HG03378 (cell line): ENCODE measurements around the gene UROS.

ENCODE experiments used
- ATAC-seq: cut with Tn5 transposase; IDR thresholded peaks from one replicate; pipeline ENCODE4 v1.9.1; 2021; ENCODE audit warnings: mild to moderate bottlenecking, moderate library complexity; ENCODE audit not compliant: unreplicated experiment

UROS gene

DNA sequence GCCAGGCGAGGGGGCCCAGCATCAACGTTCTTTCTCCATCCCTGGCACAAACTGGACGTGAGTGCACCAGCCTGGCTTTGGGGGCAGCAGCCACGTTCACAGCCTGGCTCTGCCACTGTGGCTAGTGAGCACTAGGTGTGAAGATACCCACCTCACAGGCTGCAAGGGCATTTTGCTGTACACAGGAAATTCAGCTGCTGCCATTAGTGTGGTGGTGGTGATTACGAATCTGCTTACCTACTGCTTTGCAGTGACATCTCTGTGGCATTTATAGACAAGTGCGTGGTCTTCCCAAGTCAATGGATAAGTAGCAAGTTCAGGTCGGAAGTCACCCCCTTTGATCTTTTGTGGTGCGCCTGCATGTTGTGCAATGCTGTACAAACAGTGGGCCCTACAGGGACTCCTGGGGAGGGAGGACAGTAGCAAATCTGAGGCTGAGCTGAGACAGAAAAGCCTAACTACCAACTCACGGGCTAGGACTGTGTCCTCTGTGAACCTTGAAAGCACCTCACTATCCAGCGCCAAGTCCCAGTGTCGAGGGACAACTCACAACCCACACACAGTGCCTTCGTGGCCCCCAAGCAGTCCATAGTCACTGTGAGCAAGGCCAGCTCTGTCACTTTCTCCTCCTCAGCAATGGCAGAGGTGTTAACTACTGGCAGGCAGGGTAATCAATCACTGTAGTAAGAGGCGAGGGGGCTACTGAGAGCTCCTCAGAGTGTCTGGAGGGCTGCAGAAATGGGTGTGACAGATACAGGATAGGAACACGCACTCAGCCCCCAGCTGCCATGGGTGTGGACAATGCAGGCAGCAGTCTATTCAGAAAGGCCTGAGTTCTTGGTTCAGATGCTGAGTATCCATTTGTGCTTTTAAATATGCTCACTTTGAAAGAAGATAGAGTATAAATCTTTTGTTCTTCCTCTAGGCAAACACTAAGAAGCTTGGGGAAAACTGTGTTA lies 30.4 kb downstream of the UROS start:
- ATAC-seq = no peak

DNA sequence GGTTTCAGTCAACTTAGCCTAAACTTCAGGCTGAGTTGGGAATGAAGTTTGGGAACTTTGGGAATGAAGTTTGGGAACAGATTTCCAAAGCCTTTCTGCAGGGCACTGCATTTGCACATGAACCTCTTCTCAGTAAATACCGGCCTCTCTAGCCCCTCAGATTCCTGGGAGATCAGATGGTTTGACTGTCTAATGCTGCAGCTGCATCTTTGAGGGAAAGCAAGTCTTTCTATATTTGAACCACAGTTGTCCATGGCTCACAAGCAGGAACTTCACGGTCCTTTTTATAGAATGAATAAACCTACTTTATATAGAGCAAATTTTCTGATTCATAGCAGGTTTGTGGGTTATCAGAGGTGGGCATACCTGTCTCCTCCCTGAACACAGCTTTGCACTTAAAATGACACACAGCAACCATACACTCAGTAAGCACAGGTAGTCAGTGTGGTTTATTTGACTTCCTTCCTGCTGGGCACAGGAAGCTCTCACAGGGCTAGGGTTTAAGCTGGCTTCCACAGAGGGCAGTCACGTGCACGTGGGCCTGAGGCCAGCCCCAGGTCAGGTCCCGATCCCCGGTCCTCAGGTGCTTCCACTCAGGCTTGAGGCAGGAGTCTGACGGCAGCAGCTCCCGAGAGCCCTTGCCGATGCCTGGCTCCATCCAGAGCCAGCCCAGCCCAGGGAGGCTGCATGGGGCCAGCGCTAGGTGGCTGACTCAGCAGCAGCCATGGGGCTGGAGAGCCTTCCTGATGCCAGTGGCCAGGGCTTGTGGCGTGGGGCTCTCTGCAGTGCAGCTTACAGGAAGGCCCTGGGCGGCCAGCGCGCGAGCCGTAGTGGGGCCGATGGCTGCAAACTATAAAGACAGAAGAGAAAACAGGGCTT lies 34.7 kb downstream of the UROS start:
- no peak for ATAC-seq

DNA sequence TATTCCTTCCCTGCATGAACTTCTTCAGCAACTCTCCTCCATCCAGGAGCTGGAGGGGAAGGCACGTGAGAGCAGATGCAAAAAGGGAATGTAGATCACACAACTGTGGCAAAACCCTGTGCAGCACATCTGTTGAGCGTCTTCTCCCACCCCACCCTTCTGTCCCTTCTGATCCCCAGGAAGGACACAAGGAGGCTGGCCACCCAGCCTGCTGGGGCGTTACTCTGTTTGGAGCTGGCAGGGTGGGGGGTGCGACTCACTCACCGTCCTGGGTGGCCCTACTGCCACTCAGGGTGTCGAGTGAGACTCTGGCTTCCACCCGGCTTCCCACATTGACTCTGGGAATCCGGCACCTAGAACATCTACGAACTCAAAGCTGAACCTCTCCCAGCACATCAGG lies 37.3 kb downstream of the UROS start:
- no peak for ATAC-seq

DNA sequence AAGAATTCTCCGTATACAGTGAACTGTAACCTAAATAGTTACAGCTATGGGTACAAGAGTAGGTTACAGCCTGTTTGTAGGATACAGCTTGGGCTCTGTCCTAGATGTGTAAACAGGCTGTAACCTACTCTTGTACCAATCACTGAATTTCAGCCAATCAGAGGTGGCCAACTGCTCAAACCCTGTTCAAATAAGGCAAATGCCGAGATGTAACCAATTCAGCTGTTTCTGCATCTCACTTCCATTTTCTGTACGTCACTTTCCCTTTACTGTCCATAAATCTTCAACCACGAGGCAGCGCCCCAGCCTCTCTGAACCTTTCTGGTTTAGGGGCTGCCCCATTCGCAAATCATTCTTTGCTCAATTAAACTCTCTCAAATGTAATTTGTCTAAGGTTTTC lies 39.1 kb downstream of the UROS start:
- peak; percentile 84 for ATAC-seq

DNA sequence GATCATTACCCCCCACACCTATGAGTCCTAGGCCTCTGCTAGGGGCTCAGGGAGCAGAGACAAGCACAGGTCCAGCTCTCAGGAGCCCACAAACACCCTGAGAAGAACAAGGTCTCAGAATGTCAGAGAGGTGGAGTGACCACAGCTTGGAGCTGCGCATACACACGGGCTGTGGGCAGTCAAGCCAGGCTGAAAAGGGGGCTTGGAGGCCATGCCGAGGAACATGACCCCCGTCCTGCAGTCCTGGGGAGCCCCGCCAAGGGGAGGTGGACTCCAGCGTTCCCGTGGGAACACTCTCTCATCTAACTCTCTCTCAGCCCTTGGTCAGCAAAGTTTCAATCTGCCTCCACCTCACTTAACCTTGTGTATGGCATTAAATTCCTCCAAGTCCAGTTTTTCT lies 39.6 kb downstream of the UROS start:
- ATAC-seq = no peak

DNA sequence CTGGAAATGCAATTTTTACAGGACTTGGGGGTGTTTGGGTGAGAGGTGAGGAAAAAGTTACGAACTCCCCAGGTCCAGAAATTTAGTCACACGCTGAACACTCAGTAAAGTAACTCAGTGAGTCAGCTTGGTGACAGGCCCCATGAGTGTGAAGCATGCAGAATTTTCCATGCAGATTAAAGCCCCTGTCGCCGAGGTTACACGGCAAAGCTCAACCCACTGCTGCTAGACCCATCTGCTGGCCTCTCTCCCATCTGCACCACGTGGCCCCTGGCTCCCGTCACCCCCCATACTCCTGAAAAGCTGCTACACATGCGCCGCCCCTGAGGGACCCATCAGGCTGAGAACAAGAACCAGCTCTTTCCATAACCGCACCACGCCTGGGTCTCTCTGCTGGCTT lies 40.4 kb downstream of the UROS start:
- ATAC-seq = no peak

DNA sequence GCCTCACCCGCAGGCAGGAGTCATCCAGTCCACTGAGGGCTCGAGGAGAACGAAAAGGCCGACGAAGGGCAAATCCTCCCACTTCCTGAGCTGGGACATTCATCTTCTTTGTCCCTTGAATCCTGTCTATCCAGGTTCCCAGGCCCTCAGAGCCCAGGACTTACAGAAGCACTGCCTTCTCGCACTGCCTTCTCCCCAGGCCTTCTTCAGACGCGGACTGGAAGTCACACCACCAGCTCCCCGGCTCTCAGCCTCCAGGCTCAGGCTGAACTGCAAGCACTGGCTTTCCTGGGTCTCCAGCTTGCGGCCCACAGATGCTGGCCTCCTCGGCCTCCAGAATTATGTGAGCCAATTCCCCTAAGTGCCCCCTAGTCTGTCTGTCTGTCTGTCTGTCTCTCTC lies 41.0 kb downstream of the UROS start:
- ATAC-seq = no peak

DNA sequence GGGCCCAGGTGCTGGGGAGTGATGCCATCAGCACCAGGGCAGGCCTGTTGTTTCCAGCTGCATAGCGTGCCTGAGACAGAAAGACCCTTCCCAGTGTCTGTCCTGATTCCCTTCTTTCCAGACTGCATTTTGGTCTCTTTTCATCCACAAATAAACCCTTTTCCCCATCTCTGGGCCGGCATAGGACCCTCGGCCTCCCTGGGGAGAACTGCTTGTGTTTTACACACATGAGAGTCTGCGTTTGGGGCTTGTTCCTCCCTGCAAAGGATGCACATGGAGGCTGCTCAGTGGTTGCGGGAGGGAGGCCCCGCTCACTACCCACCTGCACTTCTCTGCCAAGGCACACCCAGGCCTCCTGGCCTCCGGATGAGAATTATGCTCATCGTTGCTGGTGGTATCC lies 41.7 kb downstream of the UROS start:
- no peak for ATAC-seq

DNA sequence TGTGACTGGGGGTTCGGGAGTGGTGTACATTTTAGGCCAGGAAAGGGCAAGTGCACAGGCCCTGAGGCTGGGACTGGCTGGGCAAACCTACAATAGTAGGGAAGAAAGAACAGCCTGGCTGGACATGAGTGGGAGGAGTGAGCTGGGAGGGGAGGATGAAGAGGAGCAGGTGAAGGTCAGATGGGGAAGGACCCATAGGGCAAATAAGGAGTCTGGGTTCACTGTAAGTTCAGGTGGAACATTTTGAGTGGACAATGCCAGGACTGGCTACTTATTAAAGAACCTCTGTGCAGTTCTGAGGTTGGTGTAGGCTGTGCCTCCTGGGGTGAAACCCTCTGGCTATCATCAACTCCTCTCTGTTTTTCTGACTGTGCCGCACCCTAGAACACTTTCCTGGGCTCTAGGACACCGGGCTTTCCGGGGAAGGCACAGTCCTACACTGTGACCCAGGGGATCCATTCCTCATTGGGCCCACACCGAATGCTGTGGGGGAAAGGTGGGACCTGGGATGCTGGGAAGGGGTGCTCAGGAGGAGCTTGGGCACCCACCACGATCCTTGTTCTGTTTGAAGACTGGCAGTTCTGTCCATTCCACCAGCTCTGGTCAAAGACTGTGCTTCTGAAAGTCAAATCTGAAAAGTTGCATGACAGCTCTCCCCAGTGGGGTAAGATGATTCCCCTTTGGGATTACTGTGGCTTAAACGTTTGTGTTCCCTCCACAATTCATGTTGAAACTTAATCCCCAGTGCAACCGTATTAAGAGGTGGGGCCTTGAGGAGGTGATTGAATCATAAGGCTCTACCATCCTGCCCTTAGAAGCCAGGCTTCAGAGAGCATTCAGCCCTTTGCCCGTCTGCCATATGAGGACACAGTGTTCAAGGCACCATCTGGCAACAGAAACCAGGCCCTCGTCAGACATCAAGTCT lies 43.4 kb downstream of the UROS start:
- ATAC-seq = no peak

DNA sequence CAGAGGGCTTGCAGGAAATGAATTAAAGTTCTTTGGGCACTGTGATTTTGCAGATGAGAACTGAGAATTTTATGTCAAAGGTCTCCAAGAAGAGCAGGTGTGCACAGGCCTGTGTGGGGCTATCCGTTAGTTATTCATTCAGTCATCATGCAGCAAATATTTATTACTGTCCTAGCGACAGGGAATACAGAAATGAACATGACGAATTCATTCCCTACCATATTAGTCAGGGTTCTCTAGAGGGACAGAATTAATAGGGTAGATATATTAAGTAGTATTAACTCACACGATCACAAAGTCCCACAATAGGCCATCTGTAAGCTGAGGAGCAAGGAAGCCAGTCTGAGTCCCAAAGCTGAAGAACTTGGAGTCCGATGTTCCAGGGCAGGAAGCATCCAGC lies 44.5 kb downstream of the UROS start:
- no peak for ATAC-seq

DNA sequence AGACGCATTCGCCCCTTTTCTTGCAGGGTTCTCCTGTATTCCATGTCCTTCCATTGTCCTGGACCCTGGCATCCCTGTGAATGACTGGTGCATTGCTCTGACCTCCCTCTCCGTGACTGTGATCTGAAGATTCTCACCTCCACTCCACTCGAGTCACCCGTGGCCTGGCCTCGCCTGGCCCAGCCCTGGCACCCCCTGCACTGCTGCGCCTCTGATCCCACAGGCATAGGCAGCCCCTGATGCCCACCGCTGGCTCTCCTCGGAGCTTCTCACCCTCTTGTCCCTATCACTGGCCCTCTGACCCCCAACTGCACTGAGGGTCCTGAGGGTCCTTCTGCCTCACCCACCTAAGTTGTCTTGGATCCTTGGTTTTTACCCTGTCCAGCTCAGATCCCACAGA lies 45.3 kb downstream of the UROS start:
- no peak for ATAC-seq

DNA sequence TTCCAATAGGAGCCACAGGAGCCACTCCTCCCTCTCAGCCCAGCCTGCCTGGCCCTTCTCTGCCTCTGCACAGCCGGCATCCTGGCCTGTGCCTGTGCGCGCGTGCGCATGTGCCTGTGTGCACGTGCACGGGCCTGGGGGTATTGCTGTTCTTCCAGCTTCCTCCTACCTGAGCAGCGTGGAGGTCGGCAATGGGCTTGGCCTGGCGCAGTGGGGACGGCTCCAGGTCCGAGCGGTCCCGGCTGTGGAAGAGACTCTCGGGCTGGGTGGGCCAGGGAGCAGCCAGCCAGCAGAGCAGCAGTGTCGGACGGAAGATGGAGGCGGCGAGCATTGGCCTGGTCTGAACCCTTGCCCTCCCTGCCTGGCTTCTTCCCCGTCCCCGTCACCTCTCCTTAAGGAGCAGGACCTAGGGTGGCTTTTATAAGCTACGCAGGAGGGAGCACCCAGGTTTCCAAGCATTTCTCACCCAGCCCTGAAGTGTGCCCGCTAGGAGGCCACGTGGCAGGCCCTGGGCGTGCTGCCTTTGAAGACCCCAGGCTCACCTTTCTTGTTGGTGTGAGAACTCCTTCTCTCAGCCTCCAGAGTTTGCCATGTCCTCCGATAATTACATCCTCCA lies 47.5 kb downstream of the UROS start, which contains the start of gene MMP21:
Gene MMP21, minus strand, starts transcription at position 331 of the 616 bp plus-strand sequence. Its CDS starts 0 bp downstream, at position 331.
- no peak for ATAC-seq

DNA sequence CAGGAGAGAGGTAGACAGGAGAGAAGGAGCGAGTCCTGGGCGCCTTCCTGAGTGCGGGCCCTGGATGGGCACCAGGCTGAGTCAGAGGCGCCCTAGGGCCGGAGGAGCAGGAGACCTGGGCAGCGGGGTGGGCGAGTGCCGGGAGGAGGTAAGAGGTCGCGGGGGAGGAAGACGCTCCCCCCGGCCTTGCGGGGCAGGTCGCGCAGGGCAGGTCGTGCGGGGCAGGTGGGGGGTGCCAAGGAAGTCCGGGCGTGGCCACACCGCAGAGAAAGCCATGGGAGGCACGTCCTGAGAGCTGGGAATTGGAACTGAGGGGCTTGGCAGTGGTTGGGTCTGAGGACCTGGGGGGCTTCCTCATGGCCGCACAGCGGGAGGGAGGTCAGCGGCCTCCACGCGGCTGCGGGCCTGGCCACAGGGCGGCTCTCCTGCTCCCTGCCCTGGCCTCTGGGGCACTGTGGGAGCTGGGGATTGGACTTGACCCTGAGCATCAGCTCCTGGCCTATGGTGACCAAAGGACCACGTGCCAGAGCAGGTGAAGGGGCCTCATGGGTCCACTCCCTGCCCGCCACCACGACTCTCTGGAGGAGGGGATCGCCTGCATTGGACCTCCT lies 48.4 kb downstream of the UROS start:
- ATAC-seq = no peak

DNA sequence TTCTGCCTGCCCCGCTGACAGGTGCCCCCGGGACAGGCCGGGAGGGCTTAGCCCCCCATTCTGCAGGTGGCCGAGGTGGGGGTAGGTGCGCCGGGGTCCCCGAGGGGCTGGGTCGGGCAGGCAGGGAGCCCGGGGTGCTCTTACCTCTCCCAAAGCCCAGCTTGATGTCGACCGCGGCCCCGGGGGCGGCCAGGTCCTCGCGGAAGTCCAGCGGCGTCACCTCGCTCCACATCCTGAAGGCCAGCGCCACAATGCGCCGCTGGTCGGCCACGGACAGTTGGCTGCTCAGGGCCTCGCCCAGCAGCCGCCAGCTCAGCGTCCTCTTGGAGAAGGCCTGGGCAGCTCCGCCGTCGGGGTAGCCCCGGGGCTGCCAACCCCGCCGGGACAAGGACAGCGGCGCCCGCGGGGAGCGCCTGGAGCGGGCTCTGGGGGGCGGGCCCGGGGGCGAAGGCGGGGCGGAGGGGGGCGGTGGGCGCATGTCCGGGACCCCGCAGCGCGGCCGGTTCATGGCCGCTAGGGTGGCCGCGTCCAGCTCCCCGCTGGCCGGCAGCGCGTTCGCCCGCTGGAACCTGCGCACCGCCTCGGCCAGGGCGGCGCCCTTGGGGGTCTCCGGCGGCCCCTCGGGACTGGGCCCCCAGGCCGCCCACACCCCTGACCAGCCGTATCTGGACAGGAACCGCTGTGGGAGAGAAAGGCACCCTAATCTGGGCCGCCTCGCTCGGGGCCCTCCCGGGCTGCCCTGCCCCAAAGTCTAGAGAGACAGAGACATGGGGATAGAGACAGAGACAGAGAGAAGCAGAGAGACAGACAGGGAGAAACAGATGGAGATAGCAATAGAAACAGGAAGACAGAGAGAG lies 49.1 kb downstream of the UROS start:
- ATAC-seq = no peak

DNA sequence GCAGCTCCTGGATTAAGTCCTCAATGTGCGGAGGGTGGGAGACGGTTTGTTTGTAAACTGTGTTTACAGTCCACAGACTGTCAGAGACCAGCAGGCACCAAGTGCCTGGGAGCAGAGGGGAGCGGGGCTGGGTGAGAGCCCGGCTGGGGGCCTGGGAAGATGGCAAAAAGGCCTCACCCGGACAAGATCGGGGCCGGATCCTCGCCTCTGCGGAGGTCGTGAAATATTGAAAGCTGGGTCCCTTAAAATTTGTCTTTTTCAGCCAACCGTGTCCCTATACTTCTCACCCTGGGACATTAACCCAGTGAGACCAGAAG lies 50.2 kb downstream of the UROS start:
- no peak for ATAC-seq

DNA sequence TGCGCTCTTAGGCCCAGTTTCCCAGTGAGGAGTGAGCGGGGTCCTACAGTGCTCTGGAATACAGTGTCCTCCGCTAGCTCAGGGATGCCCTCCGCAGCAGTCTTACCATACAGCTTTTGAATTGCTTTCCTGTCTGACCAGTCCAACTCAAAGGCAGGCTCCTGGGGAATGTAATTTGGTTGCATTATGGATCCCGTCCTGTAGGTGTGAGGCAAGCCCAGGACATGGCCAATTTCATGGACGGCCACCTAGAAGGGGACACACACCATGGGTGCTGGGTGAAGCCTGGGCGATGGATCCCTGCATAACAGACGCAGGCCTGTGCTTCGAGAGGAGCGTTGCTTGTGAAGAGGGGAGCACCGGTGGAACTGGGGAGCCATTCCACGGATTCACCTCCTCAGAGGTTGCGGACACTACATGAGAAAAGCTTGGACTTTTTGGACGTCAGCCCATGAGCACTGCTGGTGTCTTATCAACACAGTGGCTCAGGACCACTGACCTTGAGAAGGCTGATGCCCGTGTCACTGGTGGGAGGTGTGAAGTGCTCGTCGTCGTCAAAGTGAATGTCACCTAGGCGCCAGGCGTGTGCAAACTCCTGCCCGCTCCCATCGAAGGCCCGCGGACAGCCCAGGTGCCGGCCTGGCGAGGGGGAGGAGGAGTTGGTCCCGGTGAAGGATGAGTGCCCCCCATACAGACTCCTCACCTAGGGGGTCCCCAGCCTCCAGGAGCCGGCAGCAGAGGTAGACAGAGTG lies 50.8 kb downstream of the UROS start:
- no peak for ATAC-seq

DNA sequence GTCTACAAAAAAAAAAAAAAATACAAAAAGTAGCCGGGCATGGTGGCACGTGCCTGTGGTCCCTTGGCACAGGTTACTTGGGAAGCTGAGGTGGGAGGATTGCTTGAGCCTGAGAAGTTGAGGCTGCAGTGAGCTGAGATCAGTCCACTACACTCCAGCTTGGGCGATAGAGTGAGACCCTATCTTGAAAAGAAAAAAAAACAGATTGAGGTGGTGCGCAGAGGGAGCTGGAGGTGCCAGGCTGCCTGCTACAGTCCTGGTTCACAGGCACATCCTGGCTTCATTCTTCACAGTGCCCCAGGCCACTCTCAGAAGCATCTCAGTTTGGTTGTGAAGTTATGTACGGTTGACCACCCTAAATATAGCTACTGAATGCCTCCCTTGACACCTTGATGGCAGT lies 52.2 kb downstream of the UROS start:
- no peak for ATAC-seq

DNA sequence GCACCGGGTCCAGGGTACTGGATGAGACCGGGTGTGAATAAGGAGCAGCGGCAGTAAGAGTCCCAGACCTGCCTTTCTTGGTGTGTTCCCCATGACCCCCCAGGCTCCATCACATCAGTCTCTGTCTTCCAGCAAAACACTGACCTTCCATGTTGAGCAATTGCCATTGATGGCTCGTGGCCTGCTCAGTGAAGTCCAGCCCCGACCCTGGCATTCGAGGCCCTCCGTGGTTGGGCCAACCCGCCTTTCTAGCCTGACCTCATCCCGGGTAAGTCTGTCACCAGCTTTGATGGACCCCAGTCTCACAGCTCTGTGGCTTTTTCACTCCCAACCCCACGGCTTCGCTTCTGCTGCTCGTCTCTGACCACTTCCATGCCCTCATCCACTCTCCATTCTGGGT lies 53.9 kb downstream of the UROS start:
- ATAC-seq = no peak
